ENCODE data around the gene PROKR1.
"Not testable (repeated sequence)": the region's sequence is repeated elsewhere in the genome, so short reads cannot be mapped to it uniquely, and the experiment has no call there.

PROKR1 gene

GRCh38 chr2:68659081-68659480 is 15.7 kb downstream of the PROKR1 start:
- no peak for DNase-seq

GRCh38 chr2:68660658-68661057 is 17.3 kb downstream of the PROKR1 start:
- DNase-seq: no peak

GRCh38 chr2:68662466-68662865 is 19.1 kb downstream of the PROKR1 start:
- DNase-seq: no peak

GRCh38 chr2:68663371-68664156 is 20.2 kb downstream of the PROKR1 start:
- no peak for DNase-seq

- no peak for DNase-seq
Measured at GRCh38 chr2:68667371-68667770, 24.0 kb downstream of the PROKR1 start.

GRCh38 chr2:68669651-68670050 is 26.3 kb downstream of the PROKR1 start:
- no peak for DNase-seq

GRCh38 chr2:68671961-68672360 is 28.6 kb downstream of the PROKR1 start:
- no peak for DNase-seq

GRCh38 chr2:68673631-68674030 is 30.3 kb downstream of the PROKR1 start:
- DNase-seq: no peak

GRCh38 chr2:68675470-68675869 is 32.1 kb downstream of the PROKR1 start:
- no peak for DNase-seq

GRCh38 chr2:68677837-68678236 is 34.5 kb downstream of the PROKR1 start:
- DNase-seq: not testable (repeated sequence)

- peak; percentile 11 for DNase-seq
Measured at GRCh38 chr2:68679166-68679916, 36.0 kb downstream of the PROKR1 start.

- DNase-seq: not testable (repeated sequence)
Measured at GRCh38 chr2:68679917-68680267, 36.5 kb downstream of the PROKR1 start.

- no peak for DNase-seq
Measured at GRCh38 chr2:68684197-68684596, 40.8 kb downstream of the PROKR1 start.

- DNase-seq: no peak
Measured at GRCh38 chr2:68686178-68686577, 42.8 kb downstream of the PROKR1 start.

- DNase-seq: no peak
Measured at GRCh38 chr2:68687018-68687417, 43.6 kb downstream of the PROKR1 start.

- DNase-seq: no peak
Measured at GRCh38 chr2:68689553-68690537, 46.5 kb downstream of the PROKR1 start.

- DNase-seq: no peak
Measured at GRCh38 chr2:68690851-68691250, 47.5 kb downstream of the PROKR1 start.

GRCh38 chr2:68692511-68692910 is 49.1 kb downstream of the PROKR1 start:
- DNase-seq: no peak

GRCh38 chr2:68693951-68694350 is 50.6 kb downstream of the PROKR1 start:
- DNase-seq: no peak

- no peak for DNase-seq
Measured at GRCh38 chr2:68695971-68696370, 52.6 kb downstream of the PROKR1 start.

- no peak for DNase-seq
Measured at GRCh38 chr2:68696554-68696953, 53.2 kb downstream of the PROKR1 start.

- DNase-seq: no peak
Measured at GRCh38 chr2:68698567-68699377, 55.4 kb downstream of the PROKR1 start.

Data from activated gamma-delta T cell treated with Interleukin-2 at 50 U/mL for 16 hours (primary cell).